ENCODE measurements around the gene LHFPL3. TPM values are rescaled to one million over a fixed set of nuclear protein-coding genes. Genes with fewer than 3 reads are reported as not detected.

LHFPL3 gene
- total and polyA plus RNA-seq, 9 of the 15 experiments (the other 6 are each of a cell fraction or from before 2014, with no cell fraction given), result 0.21 to 0.52 TPM; not detected in 7

DNA sequence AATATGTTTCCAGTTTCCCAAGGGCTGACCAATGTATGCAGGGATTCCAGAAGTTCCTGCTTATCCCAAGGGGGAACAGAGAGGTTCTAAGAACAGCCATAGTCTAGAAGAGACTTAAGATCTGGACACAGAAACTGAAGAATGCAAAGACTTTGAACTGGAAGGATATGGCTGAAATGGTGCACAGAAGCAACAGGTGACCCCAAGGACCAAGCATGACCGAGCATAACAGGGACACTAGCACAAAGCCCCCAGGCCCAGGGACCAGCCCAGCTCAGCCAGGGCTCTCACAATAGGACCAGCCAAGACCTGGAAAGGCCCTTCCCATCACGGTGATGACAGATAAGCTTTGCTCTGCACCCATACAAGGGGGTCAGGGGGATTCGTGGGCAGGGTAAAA is 472.6 kb downstream of the LHFPL3 start (continued):
- TF ChIP-seq ZNF589 (CRISPR knock-in tag; IDR thresholded peaks at IDR 0.05; ENCODE audit: low read depth), result no peak
- no peak for TF ChIP-seq CEBPG (CRISPR knock-in tag; IDR thresholded peaks at IDR 0.05)
- TF ChIP-seq CEBPG (tag; conservative IDR thresholded peaks at IDR 0.05 in 1 of 2, IDR thresholded peaks at IDR 0.05 in 1 of 2), result no peak
- TF ChIP-seq ERF (CRISPR knock-in tag; IDR thresholded peaks at IDR 0.05), result no peak

DNA sequence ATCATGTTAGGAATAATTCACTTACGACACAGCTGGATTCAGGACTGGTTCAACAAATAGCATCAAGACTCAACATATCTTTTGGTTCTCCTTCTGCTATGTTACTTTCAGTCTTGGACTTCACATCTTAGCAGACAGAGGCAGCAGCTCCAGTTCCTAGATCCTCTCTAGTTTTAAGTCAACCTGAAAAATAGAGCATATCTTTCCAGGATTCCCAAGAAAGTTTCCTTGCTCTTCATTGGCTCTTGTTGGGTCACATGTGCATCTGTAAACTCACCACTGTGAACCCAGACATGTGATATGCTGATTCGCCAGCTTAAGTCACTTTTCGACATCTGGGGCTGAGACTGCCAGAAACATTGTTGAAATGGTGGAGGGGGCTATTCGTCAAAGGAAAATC is 475.5 kb downstream of the LHFPL3 start:
- ATAC-seq (no peak), DNase-seq (ENCODE audit: extremely low read depth in 1 of 4, low spot score in 3 of 4) (no peak), FAIRE-seq (no peak)
- BruUV-seq (replicated peaks), result no TSS peak
- ChIA-PET CTCF (ENCODE audit: low intra/inter-chr PET ratio) (no interaction called here), POLR2A (interaction anchor here (0.7 kb wide), 1 partner anchor 12 kb away, joined by 3 read pairs; no protein-coding TSS in a partner anchor)
- no peak overlapping the region for H3K27ac ChIP-seq (ENCODE audit: extremely low read depth, low read depth, low read length)
- H3K9me1 ChIP-seq (ENCODE audit: control insufficient read depth, insufficient read depth, low read length), result no peaks in the 10 kb centered on the region
- no peak overlapping the region for H2AFZ ChIP-seq (ENCODE audit: low read depth, low read length)
- H3K79me2 ChIP-seq (ENCODE audit: control insufficient read depth, insufficient read depth, low read length), result no peaks in the 10 kb centered on the region
- no peaks in the 10 kb centered on the region for H3K36me3 ChIP-seq (ENCODE audit: control insufficient read depth, insufficient read depth, low read length)
- H3K4me2 ChIP-seq (ENCODE audit: insufficient read depth, low read length), result no peak overlapping the region
- H3K9ac ChIP-seq (ENCODE audit: insufficient read depth in 1 of 2, low read depth in 2 of 2, low read length in 2 of 2), result no peak overlapping the region
- in situ Hi-C loops (cut with MboI), result no loop called here
- H4K20me1 ChIP-seq (replicated peaks; ENCODE audit: control insufficient read depth, insufficient read depth, low read length), result no peaks in the 10 kb centered on the region
- no peak overlapping the region for H3K4me3 ChIP-seq
- intact Hi-C loops (cut with micrococcal nuclease), result no loop called here
- H3K4me1 ChIP-seq (replicated peaks in 1 of 2; ENCODE audit: control insufficient read depth in 2 of 2, insufficient read depth in 2 of 2, low read length in 2 of 2), result no peaks in the 10 kb centered on the region
- H3K27me3 ChIP-seq (ENCODE audit: control insufficient read depth in 2 of 2, insufficient read depth in 2 of 2, low read length in 2 of 2), result peaks cover 8 to 20% of the 10 kb centered on the region in 2 experiments; a peak in 4 of 5 replicates
- 2% methylated on average over 4 of the region's 4 CpGs for WGBS (ENCODE audit: insufficient coverage, low coverage, missing lambda C conversion rate)
- no peaks in the 10 kb centered on the region for H3K9me3 ChIP-seq (replicated peaks; ENCODE audit: control insufficient read depth, insufficient read depth, low read depth, low read length)
- TF ChIP-seq RHOXF2B (CRISPR knock-in tag; conservative IDR thresholded peaks at IDR 0.05) (no peak), TEAD1 (CRISPR knock-in tag; IDR thresholded peaks at IDR 0.05) (no peak), KAT7 (CRISPR knock-in tag; IDR thresholded peaks at IDR 0.05; ENCODE audit: borderline replicate concordance) (no peak), ZNF764 (CRISPR knock-in tag; IDR thresholded peaks at IDR 0.05; ENCODE audit: low read depth) (no peak), HNRNPL (IDR thresholded peaks at IDR 0.05; ENCODE audit: low read depth, low read length) (no peak), ZNF444 (CRISPR knock-in tag; IDR thresholded peaks at IDR 0.05) (no peak), RBM25 (IDR thresholded peaks at IDR 0.05; ENCODE audit: low read depth, low read length, severe bottlenecking) (no peak)
- TF ChIP-seq, protein P1, sequence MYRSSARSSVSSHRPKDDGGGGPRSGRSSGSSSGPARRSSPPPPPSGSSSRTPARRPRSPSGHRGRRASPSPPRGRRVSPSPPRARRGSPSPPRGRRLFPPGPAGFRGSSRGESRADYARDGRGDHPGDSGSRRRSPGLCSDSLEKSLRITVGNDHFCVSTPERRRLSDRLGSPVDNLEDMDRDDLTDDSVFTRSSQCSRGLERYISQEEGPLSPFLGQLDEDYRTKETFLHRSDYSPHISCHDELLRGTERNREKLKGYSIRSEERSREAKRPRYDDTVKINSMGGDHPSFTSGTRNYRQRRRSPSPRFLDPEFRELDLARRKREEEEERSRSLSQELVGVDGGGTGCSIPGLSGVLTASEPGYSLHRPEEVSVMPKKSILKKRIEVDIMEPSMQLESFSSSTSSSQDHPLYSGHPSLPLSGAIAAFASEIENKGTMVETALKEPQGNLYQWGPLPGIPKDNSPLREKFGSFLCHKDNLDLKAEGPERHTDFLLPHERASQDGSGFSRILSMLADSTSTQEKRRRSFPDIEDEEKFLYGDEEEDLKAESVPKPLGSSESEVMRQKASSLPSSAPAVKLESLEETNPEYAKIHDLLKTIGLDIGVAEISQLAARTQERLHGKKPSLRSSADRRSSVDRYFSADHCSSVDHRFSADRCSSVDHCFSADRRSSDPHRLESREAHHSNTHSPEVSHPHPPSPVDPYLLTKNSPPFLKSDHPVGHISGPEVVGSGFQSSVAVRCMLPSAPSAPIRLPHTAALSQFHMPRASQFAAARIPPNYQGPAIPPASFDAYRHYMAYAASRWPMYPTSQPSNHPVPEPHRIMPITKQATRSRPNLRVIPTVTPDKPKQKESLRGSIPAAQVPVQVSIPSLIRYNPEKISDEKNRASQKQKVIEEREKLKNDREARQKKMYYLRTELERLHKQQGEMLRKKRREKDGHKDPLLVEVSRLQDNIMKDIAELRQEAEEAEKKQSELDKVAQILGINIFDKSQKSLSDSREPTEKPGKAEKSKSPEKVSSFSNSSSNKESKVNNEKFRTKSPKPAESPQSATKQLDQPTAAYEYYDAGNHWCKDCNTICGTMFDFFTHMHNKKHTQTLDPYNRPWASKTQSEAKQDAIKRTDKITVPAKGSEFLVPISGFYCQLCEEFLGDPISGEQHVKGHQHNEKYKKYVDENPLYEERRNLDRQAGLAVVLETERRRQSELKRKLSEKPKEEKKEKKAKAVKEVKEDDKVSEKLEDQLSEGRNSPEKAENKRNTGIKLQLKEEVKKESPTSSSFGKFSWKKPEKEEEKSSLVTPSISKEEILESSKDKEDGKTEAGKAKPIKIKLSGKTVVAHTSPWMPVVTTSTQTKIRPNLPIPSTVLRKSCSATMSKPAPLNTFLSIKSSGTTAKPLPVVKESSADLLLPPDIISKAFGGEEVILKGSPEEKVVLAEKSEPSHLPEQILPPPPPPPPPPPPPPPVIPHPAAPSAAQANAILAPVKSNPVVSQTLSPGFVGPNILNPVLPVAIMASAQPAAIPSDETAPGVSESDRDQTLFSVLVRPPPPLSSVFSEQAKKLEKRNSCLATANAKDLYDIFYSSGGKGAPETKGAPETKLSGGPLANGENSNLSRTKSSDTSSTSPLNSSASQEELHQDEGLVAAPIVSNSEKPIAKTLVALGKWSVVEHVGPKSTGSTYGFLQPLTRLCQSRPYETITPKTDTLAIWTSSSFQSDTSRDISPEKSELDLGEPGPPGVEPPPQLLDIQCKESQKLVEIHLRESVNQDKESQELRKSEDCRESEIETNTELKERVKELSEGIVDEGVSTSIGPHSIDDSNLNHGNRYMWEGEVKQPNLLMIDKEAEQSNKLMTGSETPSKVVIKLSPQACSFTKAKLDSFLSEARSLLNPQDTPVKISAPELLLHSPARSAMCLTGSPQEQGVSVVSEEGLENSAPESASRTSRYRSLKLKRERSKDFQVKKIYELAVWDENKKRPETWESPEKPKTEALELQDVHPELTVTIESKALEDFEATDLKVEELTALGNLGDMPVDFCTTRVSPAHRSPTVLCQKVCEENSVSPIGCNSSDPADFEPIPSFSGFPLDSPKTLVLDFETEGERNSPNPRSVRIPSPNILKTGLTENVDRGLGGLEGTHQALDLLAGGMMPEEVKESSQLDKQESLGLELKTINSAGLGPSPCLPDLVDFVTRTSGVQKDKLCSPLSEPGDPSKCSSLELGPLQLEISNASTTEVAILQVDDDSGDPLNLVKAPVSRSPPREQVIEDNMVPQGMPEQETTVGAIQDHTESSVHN (IDR thresholded peaks at IDR 0.05; ENCODE audit: borderline replicate concordance in 1 of 2, low read depth in 1 of 2), result no peak

All from K562 (cell line).